ENCODE measurements around the gene MED25. TPM values are rescaled to one million over a fixed set of nuclear protein-coding genes. Genes with fewer than 3 reads are reported as not detected.

Gene MED25
- polyA plus RNA-seq, 1 of the 3 experiments (the other 2 are of a cell fraction), result 30.2 TPM

DNA sequence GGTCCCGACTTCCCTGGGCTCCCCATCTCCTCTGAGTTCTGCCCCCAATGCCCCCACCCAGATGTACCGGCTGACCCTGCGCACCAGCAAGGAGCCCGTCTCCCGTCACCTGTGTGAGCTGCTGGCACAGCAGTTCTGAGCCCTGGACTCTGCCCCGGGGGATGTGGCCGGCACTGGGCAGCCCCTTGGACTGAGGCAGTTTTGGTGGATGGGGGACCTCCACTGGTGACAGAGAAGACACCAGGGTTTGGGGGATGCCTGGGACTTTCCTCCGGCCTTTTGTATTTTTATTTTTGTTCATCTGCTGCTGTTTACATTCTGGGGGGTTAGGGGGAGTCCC, 11.5 kb upstream of the MED25 start (continued):
- no peak for TF ChIP-seq TAF1 (IDR thresholded peaks at IDR 0.05; ENCODE audit: borderline replicate concordance, low read depth, low read length)
- no peak for TF ChIP-seq YY1 (IDR thresholded peaks at IDR 0.05; ENCODE audit: low read depth)
- TF ChIP-seq RAD21 (IDR thresholded peaks at IDR 0.05; ENCODE audit: low read length), result no peak
- no peak for TF ChIP-seq RXRA (IDR thresholded peaks at IDR 0.05; ENCODE audit: borderline replicate concordance, low read depth)

- Histone ChIP-seq H3K9ac (no peak overlapping the region), H3K9me2 (no peaks in the 10 kb centered on the region), H3K4me3 (ENCODE audit: low read depth in 2 of 2, low read length in 1 of 2) (no peak overlapping the region), H4K20me1 (ENCODE audit: insufficient read depth) (peaks cover 4% of the 10 kb centered on the region; the same call in 1 of the 2 replicates), H3K9me3 (no peaks in the 10 kb centered on the region), H3K27me3 (ENCODE audit: insufficient read depth) (no peaks in the 10 kb centered on the region), H3K4me1 (ENCODE audit: control insufficient read depth in 1 of 2, insufficient read depth in 2 of 2, low read depth in 1 of 2, low read length in 1 of 2) (peaks cover 9 to 23% of the 10 kb centered on the region in 2 experiments; a peak in 3 of 4 replicates), H3K4me2 (no peak overlapping the region), H3K36me3 (replicated peaks in 1 of 2; ENCODE audit: control insufficient read depth in 1 of 2, insufficient read depth in 2 of 2, low read length in 1 of 2) (peaks cover 8 to 23% of the 10 kb centered on the region in 2 experiments), H3K79me2 (ENCODE audit: insufficient read depth) (no peaks in the 10 kb centered on the region), H2AFZ (ENCODE audit: low read depth) (no peak overlapping the region), H3F3A (replicated peaks; ENCODE audit: insufficient read depth) (peaks cover 20% of the 10 kb centered on the region), H3K27ac (ENCODE audit: low read depth in 2 of 2, low read length in 1 of 2) (no peak overlapping the region)
- TF ChIP-seq CHD2 (IDR thresholded peaks at IDR 0.05; ENCODE audit: low read length, partially characterized antibody), result no peak
- TF ChIP-seq, protein P1, sequence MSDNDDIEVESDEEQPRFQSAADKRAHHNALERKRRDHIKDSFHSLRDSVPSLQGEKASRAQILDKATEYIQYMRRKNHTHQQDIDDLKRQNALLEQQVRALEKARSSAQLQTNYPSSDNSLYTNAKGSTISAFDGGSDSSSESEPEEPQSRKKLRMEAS (IDR thresholded peaks at IDR 0.05; ENCODE audit: low read depth), result no peak
- TF ChIP-seq SIN3A (IDR thresholded peaks at IDR 0.05; ENCODE audit: borderline replicate concordance, low read depth, low read length), result no peak
- TF ChIP-seq, protein P2, sequence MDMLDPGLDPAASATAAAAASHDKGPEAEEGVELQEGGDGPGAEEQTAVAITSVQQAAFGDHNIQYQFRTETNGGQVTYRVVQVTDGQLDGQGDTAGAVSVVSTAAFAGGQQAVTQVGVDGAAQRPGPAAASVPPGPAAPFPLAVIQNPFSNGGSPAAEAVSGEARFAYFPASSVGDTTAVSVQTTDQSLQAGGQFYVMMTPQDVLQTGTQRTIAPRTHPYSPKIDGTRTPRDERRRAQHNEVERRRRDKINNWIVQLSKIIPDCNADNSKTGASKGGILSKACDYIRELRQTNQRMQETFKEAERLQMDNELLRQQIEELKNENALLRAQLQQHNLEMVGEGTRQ (IDR thresholded peaks at IDR 0.05; ENCODE audit: borderline replicate concordance, low read depth, low read length), result no peak
- no peak for TF ChIP-seq MEF2A (IDR thresholded peaks at IDR 0.05; ENCODE audit: borderline replicate concordance, low read depth)
- TF ChIP-seq FOXM1 (IDR thresholded peaks at IDR 0.05; ENCODE audit: low read depth), result no peak
- no peak for TF ChIP-seq GATA2 (CRISPR knock-in tag; IDR thresholded peaks at IDR 0.05)
- TF ChIP-seq ELF1 (IDR thresholded peaks at IDR 0.05), result no peak
- TF ChIP-seq FOSL2 (IDR thresholded peaks at IDR 0.05; ENCODE audit: borderline replicate concordance, low read depth), result no peak
- no peak for TF ChIP-seq EZH2phosphoT487 (IDR thresholded peaks at IDR 0.05; ENCODE audit: borderline replicate concordance, low read depth)
- no peak for TF ChIP-seq SMC3 (IDR thresholded peaks at IDR 0.05; ENCODE audit: low read depth, low read length)
- TF ChIP-seq USF1 (IDR thresholded peaks at IDR 0.05; ENCODE audit: borderline replicate concordance, low read depth), result no peak
- no peak for TF ChIP-seq RFX5 (IDR thresholded peaks at IDR 0.05; ENCODE audit: low read length)
- no peak for TF ChIP-seq RCOR1 (IDR thresholded peaks at IDR 0.05; ENCODE audit: low read length)
- TF ChIP-seq PBX3 (IDR thresholded peaks at IDR 0.05), result no peak
- CTCF ChIA-PET, result interaction anchor here (0.9 kb wide), 1 partner anchor 127 kb away, joined by 3 read pairs; no protein-coding TSS in a partner anchor
- POLR2A ChIA-PET, result no interaction called here
- DNase-seq, result no peak
- WGBS (ENCODE audit: low lambda C conversion rate), result 93% methylated on average over 15 of the region's 18 CpGs
Observed at GRCh38 chr19:49807058-49807903, 10.8 kb upstream of the MED25 start.
